GM23338 (cell line): Measurements from ENCODE around the gene HELB. TPM values are rescaled to one million over a fixed set of nuclear protein-coding genes. Genes with fewer than 3 reads are reported as not detected.

ENCODE experiments used
- ATAC-seq: fragments of 200-7000 bp; cut with Tn5 transposase; 3 replicates; pipeline ENCODE4 v1.9.1; 2020
- DNase-seq: peaks from one replicate; pipeline ENCODE4 v3.0.0-alpha.2; 2015; ENCODE audit warnings: low spot score
- H2AFZ ChIP-seq: fragments of 200-600 bp; sonication (generic); 2 replicates; pipeline ENCODE4 v1.8.0; 2016; ENCODE audit warnings: antibody characterized with exemption, mild to moderate bottlenecking, moderate library complexity
- H3F3A ChIP-seq: fragments of 200-600 bp; sonication (generic); replicated peaks from 2 replicates; pipeline ENCODE4 v1.8.0; 2017; ENCODE audit warnings: antibody characterized with exemption, mixed run types, low read depth
- H3K27ac ChIP-seq: fragments of 200-600 bp; sonication (generic); 2 replicates; pipeline ENCODE4 v1.6.1; 2016; ENCODE audit warnings: low read depth
- H3K27me3 ChIP-seq: fragments of 200-600 bp; sonication (generic); 2 replicates; pipeline ENCODE4 v1.8.0; 2016; ENCODE audit warnings: mild to moderate bottlenecking, mixed run types, moderate library complexity; ENCODE audit not compliant: insufficient read depth
- H3K36me3 ChIP-seq: fragments of 200-600 bp; sonication (generic); 2 replicates; pipeline ENCODE4 v1.8.0; 2016; ENCODE audit warnings: mild to moderate bottlenecking; ENCODE audit not compliant: insufficient read depth
- H3K4me1 ChIP-seq: fragments of 200-600 bp; sonication (generic); 2 replicates; pipeline ENCODE4 v1.8.0; 2016; ENCODE audit warnings: mild to moderate bottlenecking, moderate library complexity; ENCODE audit not compliant: insufficient read depth
- H3K4me2 ChIP-seq: fragments of 200-600 bp; sonication (generic); 2 replicates; pipeline ENCODE4 v1.7.1; 2017; ENCODE audit warnings: mixed run types
- H3K4me3 ChIP-seq: fragments of 200-600 bp; sonication (generic); 2 replicates; pipeline ENCODE4 v1.6.1; 2016; ENCODE audit warnings: mixed run types
- H3K79me2 ChIP-seq: fragments of 200-600 bp; sonication (generic); replicated peaks from 2 replicates; pipeline ENCODE4 v1.8.0; 2017; ENCODE audit warnings: mild to moderate bottlenecking; ENCODE audit not compliant: insufficient read depth
- H3K9me2 ChIP-seq: fragments of 200-600 bp; sonication (generic); 2 replicates; pipeline ENCODE4 v1.8.0; 2017; ENCODE audit not compliant: insufficient read depth
- H4K20me1 ChIP-seq: fragments of 200-600 bp; sonication (generic); replicated peaks from 2 replicates; pipeline ENCODE4 v1.8.0; 2017; ENCODE audit warnings: mild to moderate bottlenecking; ENCODE audit not compliant: insufficient read depth
- H3K27ac Mint-ChIP-seq: 2 replicates; pipeline ENCODE4 v1.8.0; 2020; ENCODE audit warnings: inconsistent platforms, mild to moderate bottlenecking, moderate library complexity, mixed read lengths
- H3K27me3 Mint-ChIP-seq: 3 replicates; pipeline ENCODE4 v1.8.0; 2022; ENCODE audit warnings: low read depth, mild to moderate bottlenecking, moderate library complexity, mixed read lengths, inconsistent platforms; ENCODE audit not compliant: insufficient read depth, poor library complexity
- H3K36me3 Mint-ChIP-seq: 3 replicates; pipeline ENCODE4 v1.8.0; 2021; ENCODE audit warnings: low read depth, mild to moderate bottlenecking, inconsistent platforms, moderate library complexity, mixed read lengths
- H3K4me1 Mint-ChIP-seq: 3 replicates; pipeline ENCODE4 v1.8.0; 2020; ENCODE audit warnings: mild to moderate bottlenecking, inconsistent platforms, mixed read lengths
- H3K4me3 Mint-ChIP-seq: 3 replicates; pipeline ENCODE4 v1.8.0; 2021; ENCODE audit warnings: moderate library complexity, mild to moderate bottlenecking, inconsistent platforms, mixed read lengths
- H3K9me3 Mint-ChIP-seq: 3 replicates; pipeline ENCODE4 v1.8.0; 2020; ENCODE audit warnings: moderate library complexity, mild to moderate bottlenecking, inconsistent platforms, mixed read lengths
- CREB1 ChIP-seq: fragments of 250-450 bp; sonication (Bioruptor Pico); IDR thresholded peaks from 2 replicates; pipeline ENCODE4 v1.5.0; 2020; ENCODE audit warnings: low read depth, mild to moderate bottlenecking, moderate library complexity
- ETS1 ChIP-seq: IDR thresholded peaks from 2 replicates; pipeline ENCODE4 v1.6.1; 2016; ENCODE audit warnings: antibody characterized with exemption
- JUNB ChIP-seq: IDR thresholded peaks from one replicate; pipeline ENCODE4 v1.6.1; 2016; ENCODE audit warnings: antibody characterized with exemption; ENCODE audit not compliant: unreplicated experiment
- NANOG ChIP-seq: IDR thresholded peaks from 2 replicates; pipeline ENCODE4 v1.6.1; 2016; ENCODE audit warnings: antibody characterized with exemption, borderline replicate concordance
- REST ChIP-seq: IDR thresholded peaks from one replicate; pipeline ENCODE4 v1.6.1; 2018; ENCODE audit warnings: antibody characterized with exemption; ENCODE audit not compliant: unreplicated experiment
- STAT1 ChIP-seq: IDR thresholded peaks from one replicate; pipeline ENCODE4 v1.6.1; 2016; ENCODE audit warnings: antibody characterized with exemption; ENCODE audit not compliant: unreplicated experiment
- ZNF114 ChIP-seq: fragments of 250-450 bp; sonication (Bioruptor Pico); IDR thresholded peaks from 2 replicates; pipeline ENCODE4 v1.5.0; 2020; ENCODE audit warnings: mild to moderate bottlenecking, moderate library complexity
- ZNF462 ChIP-seq: fragments of 250-450 bp; sonication (Bioruptor Pico); IDR thresholded peaks from 2 replicates; pipeline ENCODE4 v1.5.0; 2020; ENCODE audit warnings: mild to moderate bottlenecking, moderate library complexity
- polyA plus RNA-seq: library from polyadenylated mRNA; unstranded; fragments of >200 nt; fragmentation: Nextera tagmentation; extraction: Ambion mirVana; gene quantifications from 2 replicates; pipeline ENCODE4 v1.2.1, GENCODE V29; 2016
- total RNA-seq: library from RNA; depleted of rRNA; stranded (reverse); fragments of >200 nt; shearing (Covaris generic); gene quantifications from 2 replicates; pipeline ENCODE4 v1.2.3, GENCODE V29; 2014
- TF ChIP-seq, protein P1 (sequence below), 2 experiments: fragments of 200-600 bp in 1 of 2; sonication (generic) in 1 of 2; conservative IDR thresholded peaks; 2 replicates each; pipeline versions ENCODE4 v1.5.1 to v1.6.1; 2016 to 2017; ENCODE audit warnings: antibody characterized with exemption in 2 of 2, low read depth in 2 of 2, mild to moderate bottlenecking in 2 of 2, moderate library complexity in 1 of 2

Gene HELB
- total and polyA plus RNA-seq, 2 experiments from 2014 or later = 3.1 to 18.2 TPM

DNA sequence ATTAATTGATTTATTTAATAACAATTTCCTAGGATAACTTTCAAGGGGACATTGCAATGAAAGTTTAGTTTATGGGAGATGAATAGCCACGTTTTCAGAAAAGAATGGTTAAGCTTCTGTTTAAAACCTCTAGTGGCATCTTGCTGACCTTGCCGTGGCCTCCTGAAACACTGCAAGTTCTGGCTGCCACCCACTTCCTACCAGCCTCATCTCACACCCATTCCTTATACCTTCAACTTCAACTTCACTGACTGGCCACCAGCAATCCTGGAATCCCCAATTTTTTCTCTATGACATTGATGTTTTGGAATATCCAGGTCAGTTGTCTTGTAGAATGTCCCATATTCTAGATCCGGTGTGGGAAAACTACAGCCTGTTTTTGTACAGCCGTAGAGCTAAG lies 5.2 kb upstream of the HELB start:
- TF ChIP-seq NANOG (no peak), CREB1 (CRISPR knock-in tag) (no peak), ZNF462 (CRISPR knock-in tag) (no peak), REST (no peak), ZNF114 (CRISPR knock-in tag) (no peak), JUNB (no peak), STAT1 (no peak), ETS1 (no peak)
- TF ChIP-seq, protein P1, sequence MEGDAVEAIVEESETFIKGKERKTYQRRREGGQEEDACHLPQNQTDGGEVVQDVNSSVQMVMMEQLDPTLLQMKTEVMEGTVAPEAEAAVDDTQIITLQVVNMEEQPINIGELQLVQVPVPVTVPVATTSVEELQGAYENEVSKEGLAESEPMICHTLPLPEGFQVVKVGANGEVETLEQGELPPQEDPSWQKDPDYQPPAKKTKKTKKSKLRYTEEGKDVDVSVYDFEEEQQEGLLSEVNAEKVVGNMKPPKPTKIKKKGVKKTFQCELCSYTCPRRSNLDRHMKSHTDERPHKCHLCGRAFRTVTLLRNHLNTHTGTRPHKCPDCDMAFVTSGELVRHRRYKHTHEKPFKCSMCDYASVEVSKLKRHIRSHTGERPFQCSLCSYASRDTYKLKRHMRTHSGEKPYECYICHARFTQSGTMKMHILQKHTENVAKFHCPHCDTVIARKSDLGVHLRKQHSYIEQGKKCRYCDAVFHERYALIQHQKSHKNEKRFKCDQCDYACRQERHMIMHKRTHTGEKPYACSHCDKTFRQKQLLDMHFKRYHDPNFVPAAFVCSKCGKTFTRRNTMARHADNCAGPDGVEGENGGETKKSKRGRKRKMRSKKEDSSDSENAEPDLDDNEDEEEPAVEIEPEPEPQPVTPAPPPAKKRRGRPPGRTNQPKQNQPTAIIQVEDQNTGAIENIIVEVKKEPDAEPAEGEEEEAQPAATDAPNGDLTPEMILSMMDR (conservative IDR thresholded peaks at IDR 0.05; ENCODE audit: low read depth in 2 of 2) = no peak
- no peak for DNase-seq
- no peak overlapping the region for H3K4me3 Mint-ChIP-seq
- no peaks in the 10 kb centered on the region for H3K9me3 Mint-ChIP-seq
- H3K36me3 ChIP-seq = no peaks in the 10 kb centered on the region
- ATAC-seq = no peak
- H3K27ac Mint-ChIP-seq = no peak overlapping the region
- peak overlapping the region; percentile 3; the same call in 1 of the 2 replicates for H2AFZ ChIP-seq
- H4K20me1 ChIP-seq = no peaks in the 10 kb centered on the region
- H3K27me3 ChIP-seq = peaks cover 11% of the 10 kb centered on the region; the same call in 1 of the 2 replicates
- H3K4me1 Mint-ChIP-seq = no peaks in the 10 kb centered on the region; the same call in 2 of the 3 replicates
- no peaks in the 10 kb centered on the region for H3K4me1 ChIP-seq
- no peaks in the 10 kb centered on the region for H3K27me3 Mint-ChIP-seq
- no peak overlapping the region for H3K4me3 ChIP-seq
- H3K4me2 ChIP-seq = no peak overlapping the region
- H3K27ac ChIP-seq = no peak overlapping the region
- H3K36me3 Mint-ChIP-seq = no peaks in the 10 kb centered on the region
- H3K9me2 ChIP-seq = no peaks in the 10 kb centered on the region
- no peaks in the 10 kb centered on the region for H3K79me2 ChIP-seq
- H3F3A ChIP-seq = no peaks in the 10 kb centered on the region
